Esophagus squamous epithelium (tissue), 5 donors: ENCODE measurements around the gene UCKL1. TPM values are rescaled to one million over a fixed set of nuclear protein-coding genes. Genes with fewer than 3 reads are reported as not detected.

Experiments used
- DNase-seq: peaks from one replicate; lab custom pipeline; 2025; lab: John Stamatoyannopoulos, UW
- H3K27ac ChIP-seq, 4 donors: fragments of 200-600 bp; sonication (generic); one replicate each; pipeline ENCODE4 v1.5.1; 2016 to 2019; ENCODE audit warnings: mild to moderate bottlenecking in 1 of 4
- H3K27me3 ChIP-seq, 4 donors: fragments of 200-600 bp; sonication (generic); 1 replicate in 3 of 4; 2 replicates in 1 of 4; pipeline versions ENCODE4 v1.5.1 to v1.6.0; 2017 to 2021; ENCODE audit warnings: antibody characterized with exemption in 1 of 4
- H3K36me3 ChIP-seq, 3 donors: fragments of 200-600 bp; sonication (generic); one replicate each; pipeline ENCODE4 v1.5.1; 2016 to 2019
- H3K4me1 ChIP-seq, 3 donors: fragments of 200-600 bp; sonication (generic); one replicate each; pipeline ENCODE4 v1.5.1; 2017 to 2019
- H3K4me3 ChIP-seq, 4 donors: fragments of 200-600 bp; sonication (generic); 1 replicate in 3 of 4; 2 replicates in 1 of 4; pipeline ENCODE4 v1.5.1; 2016 to 2019; ENCODE audit warnings: mild to moderate bottlenecking in 2 of 4, moderate library complexity in 1 of 4
- H3K9me3 ChIP-seq, 3 donors: fragments of 200-600 bp; sonication (generic); one replicate each; pipeline ENCODE4 v1.5.1; 2016 to 2019
- CTCF ChIP-seq, 6 experiments: fragments of 450-650 bp in 4 of 6; fragments of 200-600 bp in 2 of 6; sonication (generic) in 2 of 6; IDR thresholded peaks; one replicate each; pipeline ENCODE4 v1.5.1; 2016 to 2019; ENCODE audit warnings: antibody characterized with exemption in 6 of 6, mild to moderate bottlenecking in 4 of 6, moderate library complexity in 4 of 6
- POLR2A ChIP-seq, 4 donors: fragments of 450-650 bp; IDR thresholded peaks; one replicate each; pipeline ENCODE4 v1.6.1; 2017; ENCODE audit warnings: antibody characterized with exemption in 4 of 4, mild to moderate bottlenecking in 4 of 4, moderate library complexity in 3 of 4
- WGBS, 2 donors: methylation state at CpG; one replicate each; pipeline ENCODE4 v1.1.5; 2018; 5-methylcytosine and 5-hydroxymethylcytosine counted together
- intact Hi-C: fragments of 100-400 bp; cut with DNase I; formaldehyde crosslinking; loops from one replicate; pipeline ENCODE4 v1.15.0; 2022
- total RNA-seq, 4 donors: library from RNA; depleted of rRNA; stranded (reverse); fragments of >200 nt; gene quantifications; one replicate each; pipeline ENCODE4 v1.1.0, GENCODE V29; 2016
- donor health status: DM: yes; HTN: yes; CAD: no.

The UCKL1 gene
- total RNA-seq, 4 donors from 2014 or later: 23.1 to 38.0 (median 25.6) TPM

DNA sequence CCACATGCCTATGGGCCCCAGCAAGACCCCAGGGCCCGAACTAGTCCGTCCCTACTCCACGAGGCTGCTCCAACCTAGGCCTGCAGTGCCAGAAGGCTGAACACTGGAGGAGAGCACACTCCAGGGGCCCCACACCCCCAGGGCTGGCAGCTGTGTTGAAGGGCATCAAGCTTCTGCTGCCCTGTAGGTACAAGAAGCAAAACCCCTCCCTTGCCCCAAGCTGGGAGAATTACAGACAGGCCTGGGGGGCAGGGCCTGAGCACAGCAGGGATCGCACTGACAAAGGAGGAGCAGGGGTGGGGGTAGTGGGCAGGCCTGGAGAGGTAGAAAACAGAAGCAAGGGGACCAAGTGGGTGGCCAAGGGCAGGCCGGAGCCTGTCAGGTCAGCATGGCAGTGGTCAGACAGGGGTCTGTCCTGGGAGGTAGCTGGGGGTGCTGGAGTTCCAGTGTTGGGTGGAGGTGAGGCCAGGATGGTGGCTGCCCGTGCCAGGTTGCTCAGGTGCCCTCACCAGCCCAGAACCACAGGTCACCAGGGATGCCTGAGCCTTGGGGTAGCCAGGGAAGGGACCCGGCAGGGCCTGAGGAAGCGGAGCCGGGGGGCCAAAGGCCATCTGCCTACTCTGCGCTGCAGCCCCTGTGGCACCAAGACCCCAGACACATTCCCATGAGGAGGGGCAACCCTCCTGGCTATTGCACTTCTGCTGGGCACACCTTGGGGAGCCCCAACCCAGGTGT lies 2.9 kb upstream of the UCKL1 start:
- Histone ChIP-seq H3K4me1 (peaks cover 25 to 41% (median 26%) of the 10 kb centered on the region in 3 donors), H3K27me3 (no peaks in the 10 kb centered on the region), H3K9me3 (no peaks in the 10 kb centered on the region), H3K27ac (no peak overlapping the region), H3K4me3 (no peak overlapping the region), H3K36me3 (peaks cover 19 to 58% (median 29%) of the 10 kb centered on the region in 3 donors)
- TF ChIP-seq POLR2A (IDR thresholded peaks at IDR 0.05): no peak
- no peak for TF ChIP-seq CTCF (IDR thresholded peaks at IDR 0.05)
- 91 to 100% methylated on average over 1 to 4 of the region's 10 CpGs for WGBS, 2 donors
- no peak for DNase-seq
- intact Hi-C loops: no loop called here

DNA sequence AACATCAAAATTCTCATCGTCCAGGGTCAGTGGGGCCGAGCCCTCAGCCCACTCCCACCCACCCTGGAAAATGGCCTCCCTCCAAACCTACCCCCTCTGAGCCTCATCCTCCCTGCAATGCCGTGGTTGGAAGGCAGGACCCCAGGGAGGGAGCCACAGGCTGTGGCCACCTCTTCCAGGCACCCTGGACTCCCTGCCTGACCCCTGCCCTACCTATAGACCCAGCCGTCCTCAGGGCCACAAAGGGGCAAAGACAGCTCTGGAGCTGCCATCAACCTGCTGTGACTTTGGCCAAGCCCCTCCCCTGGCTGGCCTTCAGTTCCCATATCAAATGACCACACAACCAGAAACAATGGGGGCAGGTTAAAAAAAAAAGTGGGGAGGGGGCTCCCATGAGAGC lies 2.3 kb upstream of the UCKL1 start:
- no peak for DNase-seq
- peaks cover 12 to 51% (median 25%) of the 10 kb centered on the region in 3 donors for H3K36me3 ChIP-seq
- H3K4me3 ChIP-seq: no peak overlapping the region
- TF ChIP-seq POLR2A (IDR thresholded peaks at IDR 0.05): no peak
- TF ChIP-seq CTCF (IDR thresholded peaks at IDR 0.05): no peak
- no peaks in the 10 kb centered on the region for H3K9me3 ChIP-seq
- H3K27me3 ChIP-seq: no peaks in the 10 kb centered on the region
- intact Hi-C loops: no loop called here
- H3K4me1 ChIP-seq: peaks cover 32 to 47% (median 33%) of the 10 kb centered on the region in 3 donors
- WGBS, 2 donors: 43 to 54% methylated on average over 2 to 3 of the region's 4 CpGs
- peak overlapping the region in 2 of 4 donors; percentile 87 to 99 for H3K27ac ChIP-seq

GRCh38 chr20:63957690-63958441 lies 1.6 kb upstream of the UCKL1 start:
- H3K27me3 ChIP-seq: no peaks in the 10 kb centered on the region
- intact Hi-C loops: no loop called here
- H3K36me3 ChIP-seq: peaks cover 7 to 45% (median 19%) of the 10 kb centered on the region in 3 donors
- peaks cover 35 to 53% (median 37%) of the 10 kb centered on the region in 3 donors for H3K4me1 ChIP-seq
- TF ChIP-seq CTCF (IDR thresholded peaks at IDR 0.05) (no peak), POLR2A (IDR thresholded peaks at IDR 0.05) (no peak)
- no peak for DNase-seq
- no peaks in the 10 kb centered on the region for H3K9me3 ChIP-seq
- WGBS, 2 donors: 42 to 83% methylated on average over 2 to 6 of the region's 13 CpGs
- H3K27ac ChIP-seq: peak overlapping the region; percentile 82 to 99 (median 92)
- H3K4me3 ChIP-seq: peak overlapping the region in 3 of 4 donors; percentile 74 to 98 (median 83)

DNA sequence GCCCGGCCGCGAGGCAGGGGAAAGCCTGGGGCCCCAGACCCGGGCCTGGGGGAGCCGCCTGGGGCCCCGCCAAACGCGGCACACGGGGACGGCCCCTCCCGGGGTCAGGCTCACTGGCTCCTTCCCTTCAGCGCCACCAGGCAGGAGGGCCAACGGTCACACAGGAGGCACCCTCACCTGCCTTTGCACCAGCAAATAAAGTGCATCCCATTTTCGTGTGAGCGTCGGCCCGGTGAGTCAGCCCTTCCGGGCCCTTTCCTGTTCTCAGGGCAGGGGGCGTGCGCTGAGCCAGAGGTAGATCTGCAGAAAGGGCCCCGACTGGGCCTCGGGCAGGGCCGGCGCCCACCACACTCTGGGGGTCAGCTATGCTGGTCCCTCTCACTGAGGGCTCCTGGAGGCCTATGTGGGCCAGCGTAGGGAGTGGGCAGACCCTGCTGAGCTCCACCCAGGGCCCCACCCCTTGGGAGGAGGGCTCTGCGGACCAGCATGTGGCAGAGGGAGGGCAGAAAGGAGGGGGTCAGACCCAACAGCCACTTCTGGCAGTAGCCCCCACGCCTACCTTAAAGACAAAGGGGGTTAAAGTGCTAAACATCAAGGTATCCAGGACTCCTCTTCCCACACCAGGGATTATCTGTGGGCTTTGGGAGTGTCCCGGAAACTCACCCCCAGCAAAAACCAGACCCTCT lies 931 bp upstream of the UCKL1 start:
- Histone ChIP-seq H3K27ac (peak overlapping the region; percentile 82 to 99 (median 92)), H3K27me3 (no peaks in the 10 kb centered on the region), H3K4me3 (peak overlapping the region; percentile 74 to 98 (median 88)), H3K36me3 (peaks cover 5 to 44% (median 12%) of the 10 kb centered on the region in 3 donors), H3K4me1 (peaks cover 41 to 61% (median 44%) of the 10 kb centered on the region in 3 donors), H3K9me3 (no peaks in the 10 kb centered on the region)
- DNase-seq: no peak
- WGBS, 2 donors: 2 to 5% methylated on average over 4 to 9 of the region's 28 CpGs
- intact Hi-C loops: no loop called here
- TF ChIP-seq CTCF (IDR thresholded peaks at IDR 0.05) (peak in 3 of 6 experiments; percentile 18 to 38 (median 32)), POLR2A (IDR thresholded peaks at IDR 0.05) (no peak)
